IMR-90 (cell line): ENCODE measurements around the gene KRTAP12-2. TPM values are rescaled to one million over a fixed set of nuclear protein-coding genes. Genes with fewer than 3 reads are reported as not detected.
A peak's percentile ranks its signal among the peaks of the same experiment; 100 is the strongest.

Experiments used
- ATAC-seq: fragments of 200-7000 bp; cut with Tn5 transposase; 2 replicates; pipeline ENCODE4 v1.9.1; 2020; ENCODE audit warnings: low read depth, mild to moderate bottlenecking, moderate library complexity
- BruUV-seq: library from RNA; stranded (reverse); fragments of 400-500 nt; replicated peaks from 2 replicates; lab custom pipeline; 2021; lab: Mats Ljungman, UMichigan
- CTCF ChIA-PET: fragments of 300-600 bp; formaldehyde crosslinking; extraction: SDS; loops from one replicate; lab custom pipeline; 2021; ENCODE audit warnings: antibody characterized with exemption; lab: Yijun Ruan, JAX
- POLR2A ChIA-PET: fragments of 300-600 bp; sonication (Branson Sonifier 250); formaldehyde crosslinking; loops from one replicate; lab custom pipeline; 2022; ENCODE audit warnings: antibody characterized with exemption; ENCODE audit not compliant: unreplicated experiment; lab: Charles Lee
- DNase-seq: peaks from one replicate; pipeline ENCODE4 v3.0.0; 2013
- H2AFZ ChIP-seq: replicated peaks from 2 replicates; pipeline ENCODE3; 2013; ENCODE audit warnings: low read length, mild to moderate bottlenecking; ENCODE audit not compliant: poor library complexity
- H2AK5ac ChIP-seq: 2 replicates; pipeline ENCODE4 v1.6.1; 2013; ENCODE audit warnings: low read depth, low read length, inconsistent platforms
- H2AK9ac ChIP-seq: replicated peaks from 2 replicates; pipeline ENCODE3; 2013; ENCODE audit warnings: mild to moderate bottlenecking, low read depth, low read length, moderate library complexity; ENCODE audit not compliant: poor library complexity
- H2BK120ac ChIP-seq: 2 replicates; pipeline ENCODE4 v1.6.1; 2013; ENCODE audit warnings: low read depth, low read length, inconsistent platforms
- H2BK15ac ChIP-seq: 3 replicates; pipeline ENCODE4 v1.6.1; 2013; ENCODE audit warnings: low read depth, low read length, inconsistent platforms
- H2BK20ac ChIP-seq: 2 replicates; pipeline ENCODE4 v1.6.1; 2013; ENCODE audit warnings: low read depth, mild to moderate bottlenecking, inconsistent platforms, low read length, moderate library complexity
- H2BK5ac ChIP-seq: 2 replicates; pipeline ENCODE4 v1.6.1; 2013; ENCODE audit warnings: mild to moderate bottlenecking, low read depth, low read length, inconsistent platforms; ENCODE audit not compliant: poor library complexity, severe bottlenecking
- H3K14ac ChIP-seq: replicated peaks from 2 replicates; pipeline ENCODE4 v1.6.1; 2013; ENCODE audit warnings: low read depth, low read length, inconsistent platforms
- H3K18ac ChIP-seq: 2 replicates; pipeline ENCODE4 v1.6.1; 2013; ENCODE audit warnings: low read depth, low read length, control low read depth
- H3K23ac ChIP-seq: 2 replicates; pipeline ENCODE4 v1.6.1; 2013; ENCODE audit warnings: low read depth, low read length, inconsistent platforms
- H3K27ac ChIP-seq: 2 replicates; pipeline ENCODE4 v1.5.1; 2013; ENCODE audit warnings: mild to moderate bottlenecking, control low read depth, low read length; ENCODE audit not compliant: insufficient read depth
- H3K27me3 ChIP-seq: 2 replicates; pipeline ENCODE4 v1.6.1; 2013; ENCODE audit warnings: low read length; ENCODE audit not compliant: control insufficient read depth, insufficient read depth
- H3K36me3 ChIP-seq: 2 replicates; pipeline ENCODE4 v1.6.1; 2013; ENCODE audit warnings: low read length, mixed read lengths; ENCODE audit not compliant: control insufficient read depth, insufficient read depth
- H3K4ac ChIP-seq: 2 replicates; pipeline ENCODE4 v1.6.1; 2013; ENCODE audit warnings: low read depth, low read length, inconsistent platforms
- H3K4me1 ChIP-seq: 2 replicates; pipeline ENCODE4 v1.6.1; 2013; ENCODE audit warnings: low read length, mixed read lengths; ENCODE audit not compliant: control insufficient read depth, insufficient read depth
- H3K4me2 ChIP-seq: 2 replicates; pipeline ENCODE4 v1.6.1; 2013; ENCODE audit warnings: low read depth, mild to moderate bottlenecking, control low read depth, low read length, moderate library complexity
- H3K4me3 ChIP-seq: 2 replicates; pipeline ENCODE4 v1.5.1; 2013; ENCODE audit warnings: low read depth, mild to moderate bottlenecking, control low read depth, low read length, moderate library complexity; ENCODE audit not compliant: insufficient read depth
- H3K56ac ChIP-seq: 2 replicates; pipeline ENCODE4 v1.6.1; 2013; ENCODE audit warnings: low read length, inconsistent platforms; ENCODE audit not compliant: insufficient read depth; ENCODE audit errors: extremely low read depth
- H3K79me1 ChIP-seq, 2 experiments: 2 replicates each; pipeline ENCODE4 v1.6.1; 2013; ENCODE audit warnings: low read length in 2 of 2, inconsistent platforms in 1 of 2, low read depth in 1 of 2
- H3K9ac ChIP-seq: 2 replicates; pipeline ENCODE4 v1.6.1; 2013; ENCODE audit warnings: low read depth, low read length, control low read depth
- H3K9me1 ChIP-seq: 2 replicates; pipeline ENCODE4 v1.6.1; 2013; ENCODE audit warnings: low read length, inconsistent platforms; ENCODE audit not compliant: insufficient read depth
- H3K9me3 ChIP-seq: 2 replicates; pipeline ENCODE4 v1.6.1; 2013; ENCODE audit warnings: low read length; ENCODE audit not compliant: control insufficient read depth, insufficient read depth
- H4K20me1 ChIP-seq: 2 replicates; pipeline ENCODE4 v1.6.1; 2013; ENCODE audit warnings: low read length, inconsistent platforms; ENCODE audit not compliant: insufficient read depth
- H4K5ac ChIP-seq: 2 replicates; pipeline ENCODE4 v1.6.1; 2013; ENCODE audit warnings: mild to moderate bottlenecking, low read depth, low read length, control low read depth
- H4K8ac ChIP-seq, 2 experiments: 2 replicates each; pipeline ENCODE4 v1.6.1; 2013; ENCODE audit warnings: low read depth in 2 of 2, low read length in 2 of 2, control low read depth in 1 of 2, inconsistent platforms in 1 of 2
- H4K91ac ChIP-seq: 2 replicates; pipeline ENCODE4 v1.6.1; 2013; ENCODE audit warnings: low read depth, low read length, inconsistent platforms; ENCODE audit not compliant: insufficient read depth
- BHLHE40 ChIP-seq: fragments of 150-350 bp; IDR thresholded peaks from 2 replicates; pipeline ENCODE4 v1.6.1; 2016; ENCODE audit warnings: mild to moderate bottlenecking, low read depth, low read length
- CEBPB ChIP-seq: IDR thresholded peaks from 2 replicates; pipeline ENCODE4 v1.6.1; 2012; ENCODE audit warnings: low read depth, low read length, improper control_type of control experiment
- CHD1 ChIP-seq: IDR thresholded peaks from 2 replicates; pipeline ENCODE4 v1.6.1; 2012; ENCODE audit warnings: low read depth, low read length, improper control_type of control experiment
- CTCF ChIP-seq: conservative IDR thresholded peaks from 2 replicates; pipeline ENCODE4 v1.5.1; 2012; ENCODE audit warnings: mild to moderate bottlenecking, low read depth, low read length, improper control_type of control experiment
- ELK1 ChIP-seq: fragments of 150-350 bp; IDR thresholded peaks from 2 replicates; pipeline ENCODE4 v1.6.1; 2016; ENCODE audit warnings: low read depth, mild to moderate bottlenecking, low read length, moderate library complexity, borderline replicate concordance
- FOS ChIP-seq: fragments of 150-350 bp; IDR thresholded peaks from 2 replicates; pipeline ENCODE4 v1.6.1; 2016; ENCODE audit warnings: low read depth, low read length
- MAFK ChIP-seq: IDR thresholded peaks from 2 replicates; pipeline ENCODE4 v1.6.1; 2012; ENCODE audit warnings: low read depth, low read length, improper control_type of control experiment
- MAZ ChIP-seq: IDR thresholded peaks from 2 replicates; pipeline ENCODE4 v1.6.1; 2012; ENCODE audit warnings: low read depth, mild to moderate bottlenecking, low read length, improper control_type of control experiment, moderate library complexity, borderline replicate concordance
- MXI1 ChIP-seq: IDR thresholded peaks from 2 replicates; pipeline ENCODE4 v1.6.1; 2012; ENCODE audit warnings: low read depth, mild to moderate bottlenecking, low read length, moderate library complexity, borderline replicate concordance
- NFE2L2 ChIP-seq: fragments of 150-350 bp; IDR thresholded peaks from 2 replicates; pipeline ENCODE4 v1.6.1; 2016; ENCODE audit warnings: low read depth, mild to moderate bottlenecking, low read length
- POLR2A ChIP-seq: IDR thresholded peaks from 2 replicates; pipeline ENCODE4 v1.6.1; 2012; ENCODE audit warnings: mild to moderate bottlenecking, low read depth, low read length
- RAD21 ChIP-seq: IDR thresholded peaks from 2 replicates; pipeline ENCODE4 v1.6.1; 2012; ENCODE audit warnings: low read length, improper control_type of control experiment
- RCOR1 ChIP-seq: IDR thresholded peaks from 2 replicates; pipeline ENCODE4 v1.6.1; 2012; ENCODE audit warnings: mild to moderate bottlenecking, low read length, improper control_type of control experiment; ENCODE audit not compliant: insufficient replicate concordance
- RFX5 ChIP-seq: IDR thresholded peaks from 2 replicates; pipeline ENCODE4 v1.8.0; 2012; ENCODE audit warnings: low read depth, mild to moderate bottlenecking, low read length, moderate library complexity
- SMC3 ChIP-seq: fragments of 150-350 bp; IDR thresholded peaks from 2 replicates; pipeline ENCODE4 v1.6.1; 2016; ENCODE audit warnings: low read depth, mild to moderate bottlenecking, antibody characterized with exemption, low read length, moderate library complexity
- USF2 ChIP-seq: fragments of 150-350 bp; IDR thresholded peaks from 2 replicates; pipeline ENCODE4 v1.6.1; 2017; ENCODE audit warnings: mild to moderate bottlenecking, antibody characterized with exemption, low read length, low read depth
- WGBS, 2 experiments: methylation state at CpG; one replicate each; pipeline versions ENCODE4 v1.1.5 to v1.1.7; 2013; ENCODE audit warnings: missing lambda C conversion rate in 2 of 2; ENCODE audit not compliant: insufficient read length in 1 of 2; ENCODE audit errors: extremely low coverage in 2 of 2; 5-methylcytosine and 5-hydroxymethylcytosine counted together
- dilution Hi-C: fragments of 300-500 bp; cut with HindIII; formaldehyde crosslinking; loops from one replicate; pipeline ENCODE4 v1.14.3; 2018; ENCODE audit warnings: low sequenced_read_pairs; ENCODE audit not compliant: unreplicated experiment
- in situ Hi-C: fragments of 300-500 bp; cut with MboI; formaldehyde crosslinking; loops from 3 replicates; pipeline ENCODE4 v1.14.3; 2019; ENCODE audit warnings: low sequenced_read_pairs, inconsistent platforms, mixed read lengths
- intact Hi-C: fragments of 100-400 bp; cut with micrococcal nuclease; formaldehyde crosslinking; loops from 2 replicates; pipeline ENCODE4 v1.10.0; 2022
- polyA plus RNA-seq, 3 experiments: library from polyadenylated mRNA; depleted of rRNA; stranded (reverse); fragments of >200 nt; gene quantifications; 2 replicates each; pipeline ENCODE4 v1.2.3, GENCODE V29; 2012; ENCODE audit warnings: low replicate concordance in 1 of 3
- total RNA-seq: library from RNA; depleted of rRNA; stranded (reverse); fragments of >200 nt; gene quantifications from 2 replicates; pipeline ENCODE4 v1.2.3, GENCODE V29; 2012

Gene KRTAP12-2
- total and polyA plus RNA-seq, 2 of the 4 experiments (the other 2 are of a cell fraction): not detected

- peaks cover 3% of the 10 kb centered on the region for H3K9me3 ChIP-seq
- DNase-seq (no peak), ATAC-seq (no peak)
- H3K9me1 ChIP-seq: no peaks in the 10 kb centered on the region
- H3K79me1 ChIP-seq: no peaks in the 10 kb centered on the region
- WGBS, 2 experiments: no CpG with 5 or more reads among the region's 5 CpGs
- no peak overlapping the region for H3K23ac ChIP-seq
- dilution Hi-C loops: no loop called here
- H2AK9ac ChIP-seq: no peak overlapping the region
- H3K27me3 ChIP-seq: peaks cover 2% of the 10 kb centered on the region; the same call in 1 of the 2 replicates
- no peaks in the 10 kb centered on the region for H3K4me1 ChIP-seq
- intact Hi-C loops: loop anchor here (10.0 kb wide), 1 partner anchor 56 kb away; the partner anchor contains the start of gene TSPEAR
- H3K14ac ChIP-seq: no peak overlapping the region
- ChIA-PET CTCF (no interaction called here), POLR2A (no interaction called here)
- H2BK20ac ChIP-seq: no peak overlapping the region
- in situ Hi-C loops: no loop called here
- H3K56ac ChIP-seq: no peak overlapping the region
- H3K4me3 ChIP-seq: no peak overlapping the region
- no peak overlapping the region for H4K91ac ChIP-seq
- no peak overlapping the region for H3K4me2 ChIP-seq
- H2BK120ac ChIP-seq: no peak overlapping the region
- no peak overlapping the region for H3K27ac ChIP-seq
- H2BK5ac ChIP-seq: no peak overlapping the region
- peak overlapping the region; percentile 14 for H2AFZ ChIP-seq
- no TSS peak for BruUV-seq
- no peak overlapping the region for H2AK5ac ChIP-seq
- H4K5ac ChIP-seq: no peak overlapping the region
- H4K20me1 ChIP-seq: no peaks in the 10 kb centered on the region
- H2BK15ac ChIP-seq: no peak overlapping the region
- no peak for TF ChIP-seq BHLHE40
- no peak for TF ChIP-seq NFE2L2
- TF ChIP-seq ELK1: no peak
- no peak for TF ChIP-seq MAFK
- no peak for TF ChIP-seq CEBPB
- TF ChIP-seq RAD21: no peak
- TF ChIP-seq SMC3: no peak
- TF ChIP-seq MAZ: no peak
- TF ChIP-seq RCOR1: no peak
- no peak for TF ChIP-seq CHD1
- no peak for TF ChIP-seq MXI1
- TF ChIP-seq USF2: no peak
- TF ChIP-seq RFX5: no peak
- TF ChIP-seq POLR2A: no peak
- no peak for TF ChIP-seq CTCF
- no peak for TF ChIP-seq FOS
- no peak overlapping the region for H4K8ac ChIP-seq
- H3K18ac ChIP-seq: no peak overlapping the region
- no peaks in the 10 kb centered on the region for H3K36me3 ChIP-seq
- H3K9ac ChIP-seq: no peak overlapping the region
- H3K4ac ChIP-seq: no peak overlapping the region
Measured at GRCh38 chr21:44658541-44658910, 8.2 kb downstream of the KRTAP12-2 start.
